Measurements from ENCODE around the gene TEDDM1. TPM values are rescaled to one million over a fixed set of nuclear protein-coding genes. Genes with fewer than 3 reads are reported as not detected.

Gene TEDDM1
- total and polyA plus RNA-seq, 8 donors: 0.07 to 0.25 (median 0.18) TPM; not detected in 2

DNA sequence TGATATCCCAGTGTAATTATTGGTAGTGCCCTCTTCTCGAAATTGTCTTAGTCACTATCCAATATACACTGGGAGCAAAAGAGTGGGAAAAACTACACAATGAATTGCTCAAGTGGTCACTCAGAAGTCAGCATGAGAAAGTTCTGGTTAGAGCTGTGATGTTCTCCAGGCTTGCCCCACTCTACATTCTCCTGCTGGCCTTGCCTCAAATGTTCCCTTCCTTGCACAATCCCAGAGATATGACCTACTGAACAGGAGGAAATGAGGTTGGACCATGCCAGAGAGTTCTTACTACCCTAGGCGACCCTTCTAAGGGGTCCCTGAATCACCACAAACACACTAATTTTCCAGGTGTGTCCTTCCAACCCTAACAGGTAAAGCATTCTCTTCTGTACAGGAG, 49.6 kb downstream of the TEDDM1 start:
- intact Hi-C loops (cut with DNase I): no loop called here
- no peaks in the 10 kb centered on the region for H3K36me3 ChIP-seq
- ATAC-seq: no peak
- TF ChIP-seq, protein P1, sequence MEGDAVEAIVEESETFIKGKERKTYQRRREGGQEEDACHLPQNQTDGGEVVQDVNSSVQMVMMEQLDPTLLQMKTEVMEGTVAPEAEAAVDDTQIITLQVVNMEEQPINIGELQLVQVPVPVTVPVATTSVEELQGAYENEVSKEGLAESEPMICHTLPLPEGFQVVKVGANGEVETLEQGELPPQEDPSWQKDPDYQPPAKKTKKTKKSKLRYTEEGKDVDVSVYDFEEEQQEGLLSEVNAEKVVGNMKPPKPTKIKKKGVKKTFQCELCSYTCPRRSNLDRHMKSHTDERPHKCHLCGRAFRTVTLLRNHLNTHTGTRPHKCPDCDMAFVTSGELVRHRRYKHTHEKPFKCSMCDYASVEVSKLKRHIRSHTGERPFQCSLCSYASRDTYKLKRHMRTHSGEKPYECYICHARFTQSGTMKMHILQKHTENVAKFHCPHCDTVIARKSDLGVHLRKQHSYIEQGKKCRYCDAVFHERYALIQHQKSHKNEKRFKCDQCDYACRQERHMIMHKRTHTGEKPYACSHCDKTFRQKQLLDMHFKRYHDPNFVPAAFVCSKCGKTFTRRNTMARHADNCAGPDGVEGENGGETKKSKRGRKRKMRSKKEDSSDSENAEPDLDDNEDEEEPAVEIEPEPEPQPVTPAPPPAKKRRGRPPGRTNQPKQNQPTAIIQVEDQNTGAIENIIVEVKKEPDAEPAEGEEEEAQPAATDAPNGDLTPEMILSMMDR (IDR thresholded peaks at IDR 0.05): no peak
- DNase-seq: no peak
- no peaks in the 10 kb centered on the region for H3K27me3 ChIP-seq
- no peaks in the 10 kb centered on the region for H3K4me1 ChIP-seq
- no peak overlapping the region for H3K27ac ChIP-seq
- no peaks in the 10 kb centered on the region for H3K9me3 ChIP-seq
- H3K4me3 ChIP-seq: no peak overlapping the region

DNA sequence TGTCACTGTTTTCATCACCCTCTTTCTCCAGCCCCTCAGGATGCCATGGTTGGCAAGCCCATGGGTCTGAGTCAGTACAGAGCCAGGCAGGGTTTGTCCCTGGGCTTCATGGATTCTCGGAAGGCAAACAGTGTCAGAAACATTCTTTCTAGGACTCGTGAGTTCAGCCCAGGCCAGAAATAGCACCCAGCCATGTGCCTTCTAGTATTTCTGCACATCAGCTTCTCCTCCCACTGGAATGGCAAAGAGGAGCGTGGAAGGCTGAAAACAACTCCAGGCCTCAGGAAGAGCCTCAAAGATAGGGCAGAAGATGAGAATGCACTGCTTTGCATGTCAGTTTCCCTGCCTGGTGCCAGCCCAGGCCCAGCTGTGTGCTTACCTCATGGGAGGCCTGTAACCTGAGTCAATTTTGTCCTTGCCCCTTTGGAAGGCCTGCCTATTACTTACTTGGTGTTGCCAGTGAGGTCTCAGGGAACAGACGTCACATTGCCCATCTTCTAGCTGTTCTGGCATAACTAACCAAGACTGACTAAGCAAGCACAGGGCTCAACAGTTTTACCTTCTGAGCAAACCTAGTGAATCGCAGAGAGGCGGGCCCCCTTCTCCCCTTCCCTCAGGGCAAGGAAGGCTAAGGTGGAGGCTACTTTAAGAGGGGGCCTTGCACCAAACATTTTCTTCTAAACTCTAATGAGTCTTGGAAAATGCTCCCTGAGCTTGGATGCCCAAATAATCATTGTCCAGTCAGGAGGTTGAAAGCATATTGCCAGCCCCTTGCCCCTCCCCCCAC, 51.3 kb downstream of the TEDDM1 start:
- no peaks in the 10 kb centered on the region for H3K9me3 ChIP-seq
- DNase-seq (no peak), ATAC-seq (no peak)
- TF ChIP-seq, protein P1 (IDR thresholded peaks at IDR 0.05): no peak
- no peaks in the 10 kb centered on the region for H3K36me3 ChIP-seq
- intact Hi-C loops (cut with DNase I): no loop called here
- no peak overlapping the region for H3K27ac ChIP-seq
- no peaks in the 10 kb centered on the region for H3K27me3 ChIP-seq
- no peaks in the 10 kb centered on the region for H3K4me1 ChIP-seq
- no peak overlapping the region for H3K4me3 ChIP-seq

Other genes starting within 250 kb of the TEDDM1 start
- 1,000 to 10,000 TPM in 1 of 2 donors, 100 to 1,000 TPM in 1; 672 to 1,187 TPM for gene GLUL, start 8.9 kb downstream of the TEDDM1 start, total RNA-seq
- 100 to 1,000 TPM; 377 to 463 (median 429) TPM for gene GLUL, start 8.9 kb downstream of the TEDDM1 start, polyA plus RNA-seq (ENCODE audit: insufficient read length in 6 of 6)
- under 1 TPM in 1 of 2 donors, not detected in 1; 0.39 TPM for gene RGSL1, start 49.5 kb upstream of the TEDDM1 start, total RNA-seq
- gene RGSL1, start 49.5 kb upstream of the TEDDM1 start, polyA plus RNA-seq (ENCODE audit: insufficient read length in 6 of 6): not detected
- gene RNASEL, start 188.6 kb upstream of the TEDDM1 start, total RNA-seq: 10 to 100 TPM; 13.5 to 13.6 TPM
- 10 to 100 TPM; 10.6 to 13.7 (median 12.1) TPM for gene RNASEL, start 188.6 kb upstream of the TEDDM1 start, polyA plus RNA-seq (ENCODE audit: insufficient read length in 6 of 6)
- 10 to 100 TPM; 10.1 to 11.0 TPM for gene RGS16, start 203.7 kb upstream of the TEDDM1 start, total RNA-seq
- gene RGS16, start 203.7 kb upstream of the TEDDM1 start, polyA plus RNA-seq (ENCODE audit: insufficient read length in 6 of 6): 1 to 10 TPM; 3.5 to 7.3 (median 5.0) TPM